GM18526 (cell line): ENCODE data around the gene IRF8.

ENCODE experiments used
- POLR2A ChIP-seq: IDR thresholded peaks from 3 replicates; pipeline ENCODE4 v1.6.1; 2011; ENCODE audit not compliant: insufficient read length; ENCODE audit errors: extremely low read depth

Gene IRF8

DNA sequence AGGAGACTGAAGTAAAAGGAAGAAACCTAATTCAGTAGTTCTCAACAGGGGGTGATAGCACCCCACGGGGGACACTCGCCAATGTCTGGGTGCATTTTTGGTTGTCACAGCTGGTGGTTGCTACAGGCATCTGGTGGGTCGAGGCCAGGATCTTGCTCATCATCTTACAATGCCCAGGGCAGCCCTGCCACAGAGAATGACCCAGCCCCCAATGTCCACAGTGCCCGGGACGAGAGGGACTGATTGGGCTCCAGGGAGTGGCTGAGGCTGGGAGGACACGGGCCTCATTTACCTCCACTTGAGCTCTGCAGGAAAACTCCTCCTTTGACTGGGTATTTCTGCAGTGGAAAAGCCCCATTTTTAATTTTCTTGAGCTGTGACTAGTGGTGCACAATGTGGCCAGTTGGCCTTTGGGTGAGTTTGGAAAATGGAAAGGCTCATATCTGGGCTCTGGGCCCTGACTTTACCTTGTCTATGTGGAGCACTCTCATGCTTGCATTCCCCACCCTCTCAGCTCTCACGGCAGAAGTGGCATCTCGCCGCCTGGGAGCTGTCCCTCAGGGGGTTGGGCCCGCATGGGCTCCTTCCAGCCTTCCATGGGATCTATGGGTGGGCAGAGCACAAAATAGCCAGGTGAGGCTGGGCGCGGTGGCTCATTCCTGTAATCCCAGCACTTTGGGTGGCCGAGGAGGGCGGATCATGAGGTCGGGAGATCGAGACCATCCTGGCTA, 37.7 kb upstream of the IRF8 start:
- TF ChIP-seq POLR2A = no peak

DNA sequence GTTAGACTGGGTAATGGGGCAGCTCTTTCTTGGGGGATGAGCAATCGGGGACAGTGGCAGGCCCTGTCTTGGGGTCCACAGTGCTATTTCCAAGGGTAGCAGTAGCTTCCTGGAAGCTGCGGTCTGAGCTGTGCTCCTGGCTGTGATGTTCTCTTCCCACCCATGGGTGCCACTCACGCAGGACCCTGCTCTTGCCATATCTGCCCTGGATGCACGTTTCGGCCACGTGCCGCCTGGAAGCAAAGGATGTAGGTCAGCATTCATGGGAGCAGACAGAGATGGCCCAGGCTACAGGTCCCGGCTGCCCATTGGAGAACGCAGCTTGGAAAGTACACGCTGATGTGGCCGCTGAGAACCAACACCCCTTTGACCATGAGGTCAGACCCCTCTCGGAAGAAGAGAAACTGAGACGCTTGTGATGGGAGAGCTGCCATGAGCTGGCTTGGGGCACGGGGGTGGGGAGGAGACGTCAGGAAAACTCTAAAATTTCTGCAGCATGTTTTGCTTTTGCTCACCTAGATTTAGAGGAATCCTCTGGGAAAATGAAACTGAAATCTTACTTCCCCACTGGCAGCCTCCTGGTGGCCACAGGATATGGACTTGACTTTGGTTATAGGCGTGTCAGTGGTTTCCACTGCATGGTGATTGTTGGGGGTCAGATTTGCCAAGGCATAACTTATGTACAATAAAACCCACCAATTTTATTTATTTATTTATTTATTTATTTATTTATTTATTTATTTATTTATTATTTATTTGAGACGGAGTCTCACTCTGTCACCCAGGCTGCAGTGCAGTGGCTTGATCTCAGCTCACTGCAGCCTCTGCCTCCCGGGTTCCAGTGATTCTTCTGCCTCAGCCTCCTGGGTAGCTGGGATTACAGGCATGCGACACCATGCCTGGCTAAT, 36.2 kb upstream of the IRF8 start:
- TF ChIP-seq POLR2A = no peak

DNA sequence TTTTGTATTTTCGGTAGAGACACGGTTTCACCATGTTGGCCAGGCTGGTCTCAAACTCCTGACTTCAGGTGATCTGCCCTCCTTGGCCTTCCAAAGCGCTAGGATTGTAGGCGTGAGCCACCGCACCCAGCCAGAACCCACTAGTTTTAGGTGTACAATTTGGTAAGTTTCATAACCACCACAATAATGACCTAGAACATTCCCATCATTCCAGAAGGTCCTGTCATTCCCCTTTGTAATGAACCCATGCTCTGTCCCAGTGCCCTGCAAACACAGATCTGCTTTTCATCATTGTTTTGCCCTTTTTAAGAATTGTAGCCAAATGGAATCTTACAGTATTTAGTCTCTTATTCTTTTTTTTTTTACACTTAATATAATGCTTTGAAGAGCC, 35.6 kb upstream of the IRF8 start:
- TF ChIP-seq POLR2A = no peak

DNA sequence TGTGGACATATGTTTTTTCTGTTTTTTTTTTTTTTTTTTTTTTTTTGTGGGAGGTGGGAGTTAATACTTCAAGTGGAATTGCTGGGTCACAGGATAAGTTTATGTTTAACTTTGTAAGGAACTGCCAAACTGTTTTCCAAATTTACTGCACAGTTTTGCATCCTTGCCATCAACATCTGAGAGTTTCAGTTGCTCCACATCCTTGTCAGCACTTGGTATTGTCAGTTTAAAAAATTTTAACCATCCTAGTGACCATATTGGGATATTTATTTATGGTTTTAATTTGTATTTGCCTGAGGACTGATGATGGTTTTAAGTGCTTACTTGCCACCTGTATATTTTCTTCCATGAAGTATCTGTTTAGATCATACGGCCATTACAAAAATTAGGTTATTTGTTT, 34.0 kb upstream of the IRF8 start:
- TF ChIP-seq POLR2A = no peak

DNA sequence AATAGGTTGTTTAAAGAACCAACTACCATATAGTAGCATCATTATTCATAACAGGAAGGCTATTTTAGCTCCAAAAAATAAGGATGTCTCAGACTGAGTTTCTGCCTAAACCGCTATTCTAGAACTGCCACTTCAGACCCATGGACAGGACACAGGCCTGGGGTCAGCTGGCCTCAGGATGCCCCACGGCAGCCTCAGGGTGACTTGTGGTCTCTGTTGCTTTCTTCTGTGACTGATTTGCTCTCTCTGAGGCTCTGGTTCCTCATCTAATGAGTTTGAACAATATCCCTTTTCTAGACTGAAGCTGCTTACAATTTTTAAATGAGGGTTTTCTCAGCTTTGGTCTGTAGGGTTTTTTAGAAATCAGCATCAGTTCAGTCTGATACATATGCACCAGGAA, 31.8 kb upstream of the IRF8 start:
- TF ChIP-seq POLR2A = no peak

DNA sequence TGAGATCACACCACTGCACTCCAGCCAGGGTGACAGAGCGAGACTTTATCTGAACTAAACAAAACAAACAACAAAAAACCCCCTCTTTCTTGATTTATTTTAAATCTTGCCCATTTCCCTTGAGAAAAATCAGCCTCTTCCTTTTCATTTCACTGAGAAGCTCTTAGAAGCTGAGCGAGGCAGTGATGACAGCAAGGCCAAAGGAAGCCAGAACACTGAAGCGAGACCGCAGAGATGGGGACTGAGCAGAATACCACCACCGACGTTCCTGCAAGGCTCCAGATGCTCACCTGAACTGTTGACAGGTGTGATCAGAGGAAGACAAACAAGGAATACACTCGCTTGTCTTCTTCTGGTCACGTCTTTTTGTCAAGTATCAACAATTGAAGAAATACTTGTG, 30.5 kb upstream of the IRF8 start:
- no peak for TF ChIP-seq POLR2A

DNA sequence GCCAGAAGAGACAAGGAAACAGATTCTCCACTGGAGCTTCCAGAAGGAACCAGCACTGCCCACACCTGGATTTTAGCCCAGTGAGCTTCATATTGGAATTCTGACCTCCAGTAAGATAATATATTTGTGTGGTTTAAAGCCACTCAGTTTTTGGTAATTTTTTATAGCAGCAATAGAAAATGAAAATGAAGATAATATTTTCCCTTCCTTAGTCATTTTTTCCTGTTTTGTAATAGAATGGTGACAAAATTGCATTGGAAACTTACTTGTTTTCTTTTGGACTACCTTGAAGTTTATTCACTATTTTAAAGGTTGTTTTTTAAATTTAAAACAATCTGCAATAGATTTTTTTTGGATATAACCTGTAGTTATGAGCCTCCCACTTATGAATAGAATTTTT, 29.8 kb upstream of the IRF8 start:
- no peak for TF ChIP-seq POLR2A

DNA sequence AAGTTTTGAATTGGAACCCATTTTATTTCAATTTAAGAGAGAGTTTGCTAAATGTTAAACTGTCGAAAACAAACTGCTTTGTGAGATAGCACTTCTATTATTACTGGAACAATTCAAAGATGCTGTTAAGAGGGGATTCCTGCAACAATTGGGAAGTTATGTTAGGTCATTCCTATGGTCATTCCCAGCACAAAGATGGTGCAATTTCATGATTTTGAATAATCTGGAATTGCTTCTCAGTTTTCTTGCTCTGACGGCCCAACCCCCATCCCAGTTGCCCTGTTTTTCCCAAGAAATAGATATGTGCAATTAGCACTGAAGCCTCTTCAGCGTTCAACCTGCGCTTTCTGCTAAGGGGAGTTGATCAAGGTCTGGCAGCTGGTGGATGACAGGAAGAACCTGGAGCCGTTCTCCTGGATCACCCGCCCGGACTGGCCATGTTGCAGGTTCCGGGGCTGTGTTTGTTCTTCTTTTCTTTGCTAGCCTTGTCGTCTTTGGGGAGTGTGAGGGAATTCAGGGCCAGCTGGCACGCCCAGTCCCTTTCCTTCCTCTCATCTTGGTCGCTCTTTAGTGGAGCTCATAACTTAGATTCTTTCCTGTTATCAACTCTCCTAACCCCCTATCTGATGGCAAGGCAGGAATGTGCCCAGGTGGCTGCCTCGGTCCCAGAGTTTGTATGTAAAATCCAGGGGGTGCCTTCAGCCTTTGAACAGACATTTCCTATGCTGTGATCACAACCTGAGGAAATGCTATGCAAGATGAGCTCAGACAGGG, 29.0 kb upstream of the IRF8 start:
- TF ChIP-seq POLR2A = no peak

DNA sequence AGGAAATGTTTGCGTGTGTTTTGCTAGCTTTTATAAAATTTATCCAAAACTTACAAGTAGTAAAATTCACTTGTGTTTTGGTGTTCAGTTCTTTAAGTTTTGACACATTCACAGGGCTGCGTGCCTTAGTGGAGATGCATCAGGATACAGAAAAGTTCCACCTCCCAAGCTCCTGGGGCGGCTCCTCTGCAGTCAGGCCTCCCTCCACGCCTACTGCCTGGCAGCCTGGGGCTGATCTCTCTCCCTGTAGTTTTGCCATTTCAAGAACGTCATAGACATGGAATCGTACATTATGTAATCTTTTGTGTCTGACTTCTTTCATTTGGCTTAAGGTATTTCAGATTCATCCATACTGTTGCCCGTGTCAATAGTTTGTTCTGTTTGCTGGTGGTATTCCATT, 27.2 kb upstream of the IRF8 start:
- no peak for TF ChIP-seq POLR2A

DNA sequence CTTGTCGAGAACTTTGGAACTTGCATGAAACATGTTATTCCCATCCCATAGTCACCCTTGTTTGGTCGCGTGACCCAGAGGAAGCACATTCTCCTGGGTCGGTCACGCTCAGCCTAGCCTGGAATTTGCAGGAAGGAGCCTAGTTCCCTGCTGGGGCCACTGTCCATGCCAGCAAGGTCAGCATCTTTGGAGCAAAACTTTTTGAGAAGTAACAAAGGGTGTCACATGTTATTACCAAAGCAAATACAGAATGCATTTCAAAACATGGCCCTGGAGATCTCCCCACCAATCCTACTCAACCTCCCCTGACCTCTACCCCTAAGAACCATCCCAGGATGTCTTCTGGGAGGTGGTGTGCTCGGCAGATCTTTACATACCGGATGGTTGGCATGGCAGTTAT, 26.2 kb upstream of the IRF8 start:
- TF ChIP-seq POLR2A = no peak

DNA sequence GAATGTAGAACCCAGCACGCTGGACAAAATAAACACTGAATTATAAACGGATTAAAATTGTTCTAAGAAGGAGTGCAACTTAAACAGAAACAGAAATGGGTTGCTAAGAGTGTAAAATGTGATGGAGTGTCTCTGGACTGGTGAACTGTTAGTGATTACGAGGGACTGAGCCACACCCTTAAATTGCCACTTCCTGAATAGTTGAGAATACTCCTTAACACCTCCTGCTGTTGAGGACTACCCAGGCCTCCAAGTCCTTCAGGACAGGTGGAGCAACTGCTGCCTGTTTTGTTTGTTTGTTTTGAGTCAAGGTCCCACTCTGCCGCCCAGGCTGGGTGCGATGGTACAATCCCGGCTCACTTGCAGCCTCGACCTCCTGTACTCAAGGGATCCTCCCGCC, 25.8 kb upstream of the IRF8 start:
- no peak for TF ChIP-seq POLR2A

DNA sequence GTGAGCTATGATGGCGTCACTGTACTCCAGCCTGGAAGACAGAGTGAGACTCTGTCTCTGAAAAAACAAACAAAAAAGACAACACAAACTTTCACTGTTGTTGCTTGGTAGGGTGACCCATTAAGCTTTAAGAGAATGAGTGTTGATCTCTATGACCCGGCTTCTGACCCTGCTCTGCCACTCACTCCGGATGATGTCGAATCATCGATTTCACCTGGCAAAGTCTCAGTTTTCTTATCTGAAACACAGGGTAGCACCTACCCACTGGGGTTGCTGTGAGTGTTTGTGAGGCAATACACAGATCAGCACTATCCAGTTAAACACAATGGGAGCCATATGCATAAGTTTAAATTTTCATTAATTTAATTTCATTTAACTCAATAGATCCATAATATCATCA, 20.6 kb upstream of the IRF8 start:
- no peak for TF ChIP-seq POLR2A

DNA sequence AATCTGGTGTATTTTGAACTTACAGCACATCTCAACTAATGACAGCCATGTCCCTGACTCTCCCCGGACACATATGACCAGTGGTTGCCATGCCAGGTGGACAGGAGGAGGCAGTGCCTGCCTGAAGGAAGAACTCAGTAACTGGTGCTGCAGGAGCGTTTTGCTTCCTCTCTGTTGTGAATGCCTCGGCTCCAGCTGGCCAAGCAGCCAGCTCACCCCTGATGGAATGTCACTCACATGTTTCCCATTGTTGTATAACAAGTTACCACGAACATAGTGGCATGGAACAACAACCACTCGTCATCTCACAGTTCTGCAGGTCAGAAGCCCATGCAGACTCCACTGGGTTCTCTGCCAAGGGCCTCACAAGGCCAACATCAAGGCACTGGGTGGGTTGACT, 20.1 kb upstream of the IRF8 start:
- TF ChIP-seq POLR2A = no peak

DNA sequence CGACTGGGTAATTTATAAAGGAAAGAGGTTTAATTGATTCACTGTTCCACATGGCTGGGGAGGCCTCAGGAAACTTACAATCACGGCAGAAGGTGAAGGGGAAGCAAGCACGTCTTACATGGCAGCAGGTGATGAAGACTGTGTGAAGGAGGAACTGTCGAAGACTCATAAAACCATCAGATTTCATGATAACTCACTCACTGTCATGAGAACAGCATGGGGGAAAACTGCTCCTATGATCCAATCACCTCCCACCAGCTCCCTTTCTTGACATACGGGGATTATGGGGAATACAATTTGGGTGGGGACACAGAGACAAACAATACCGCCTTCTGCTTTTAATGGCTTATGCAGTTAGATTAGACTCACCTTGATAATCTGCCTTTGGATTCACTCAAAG, 19.4 kb upstream of the IRF8 start:
- no peak for TF ChIP-seq POLR2A

DNA sequence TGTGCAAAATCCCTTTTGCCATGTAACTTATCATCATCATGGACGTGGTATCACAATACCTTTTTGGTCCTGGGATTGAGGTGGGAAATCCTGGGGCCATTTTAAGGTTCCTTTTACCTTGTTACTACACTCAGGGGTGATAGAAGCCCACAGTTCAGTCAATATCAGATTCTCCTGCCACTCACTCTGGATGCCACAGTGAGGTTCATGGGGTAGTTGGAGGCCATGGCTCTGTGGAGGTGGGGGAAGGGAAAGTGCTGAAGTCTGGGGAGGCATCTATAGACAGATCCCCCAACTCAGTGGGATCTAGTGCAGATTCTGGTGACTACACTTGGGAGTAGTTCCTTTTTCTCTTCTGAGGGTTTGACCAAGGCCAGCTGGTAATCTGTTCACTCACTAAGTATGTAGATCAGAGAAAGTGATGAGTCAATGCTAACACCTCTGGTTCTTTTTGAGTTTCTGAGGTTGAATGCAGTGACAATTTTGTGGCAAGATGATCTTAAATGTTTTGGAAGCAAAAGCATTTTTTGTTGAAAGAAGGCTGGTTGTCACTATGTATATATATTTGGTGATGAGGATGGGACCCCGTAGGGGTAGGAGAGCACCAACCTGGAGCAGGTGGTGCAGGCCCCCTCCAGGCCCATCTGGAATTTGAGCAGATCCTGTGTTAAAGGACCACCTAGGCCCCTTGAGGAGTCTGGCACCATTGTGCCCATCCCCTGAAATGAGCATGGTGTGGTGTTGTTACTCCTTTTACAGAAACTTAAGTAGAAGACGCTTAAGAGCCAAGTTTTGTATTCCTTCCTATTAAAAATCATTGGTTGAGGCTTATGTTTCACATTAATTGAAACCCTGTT, 18.8 kb upstream of the IRF8 start:
- no peak for TF ChIP-seq POLR2A
